A172 (cell line): ENCODE results near the gene LUC7L. TPM values are rescaled to one million over a fixed set of nuclear protein-coding genes. Genes with fewer than 3 reads are reported as not detected.
"Not testable (repeated sequence)": the region's sequence is repeated elsewhere in the genome, so short reads cannot be mapped to it uniquely, and the experiment has no call there.

ENCODE experiments used
- DNase-seq: peaks from one replicate; pipeline ENCODE4 v3.0.0-alpha.2; 2015; ENCODE audit warnings: low spot score
- total RNA-seq: library from RNA; depleted of rRNA; stranded (reverse); fragments of >200 nt; shearing (Covaris generic); gene quantifications from 2 replicates; pipeline ENCODE4 v1.2.3, GENCODE V29; 2014

The LUC7L gene
- total RNA-seq, 1 experiment from 2014 or later = 80.0 TPM

DNA sequence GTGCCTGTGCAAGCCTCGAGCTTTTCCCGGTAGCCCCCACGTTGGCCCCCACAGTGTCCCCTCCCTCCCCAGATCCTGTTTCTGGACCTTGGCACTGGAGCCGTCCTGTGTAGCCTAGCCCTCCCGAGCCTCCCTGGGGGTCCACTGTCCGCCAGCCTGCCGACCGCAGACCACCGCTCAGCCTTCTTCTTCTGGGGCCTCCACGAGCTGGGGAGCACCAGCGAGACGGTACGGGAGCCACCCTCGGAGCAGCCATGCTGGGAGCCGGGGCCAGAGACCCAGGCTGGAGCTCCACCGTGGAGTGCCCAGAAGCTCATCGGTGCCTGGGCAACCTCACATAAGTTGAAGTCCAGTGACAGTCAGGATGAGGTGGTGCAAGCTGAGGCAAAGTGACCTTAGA, 34.7 kb upstream of the LUC7L start:
- DNase-seq = no peak

GRCh38 chr16:263182-263774, 34.0 kb upstream of the LUC7L start:
- no peak for DNase-seq

DNA sequence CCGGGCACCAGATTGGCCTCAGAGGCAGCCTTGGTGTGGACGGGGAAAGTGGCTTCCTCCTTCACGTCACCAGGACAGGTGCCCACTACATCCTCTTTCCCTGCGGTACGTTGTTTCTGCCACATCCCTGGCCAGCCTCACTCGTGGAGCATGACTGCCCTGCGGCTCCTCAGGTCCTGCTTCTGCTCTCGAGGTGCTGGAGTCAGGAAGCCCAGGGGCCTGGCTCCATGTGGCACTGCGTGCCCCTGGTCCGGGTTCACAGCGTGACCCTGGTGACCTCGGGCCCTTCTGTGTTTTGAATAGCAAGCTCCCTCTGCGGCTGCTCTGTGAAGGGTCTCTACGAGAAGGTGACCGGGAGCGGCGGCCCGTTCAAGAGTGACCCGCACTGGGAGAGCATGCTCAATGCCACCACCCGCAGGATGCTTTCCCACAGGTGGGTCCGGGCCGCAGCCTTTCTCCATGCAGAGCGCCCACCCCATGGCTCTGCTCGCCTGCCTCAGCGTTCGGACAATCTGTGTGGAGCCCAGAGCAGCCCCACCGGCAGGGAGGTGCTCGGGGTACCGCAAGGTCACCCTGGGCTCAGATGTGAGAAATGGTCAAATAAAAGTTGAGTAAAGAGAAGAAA, 33.0 kb upstream of the LUC7L start:
- no peak for DNase-seq

- DNase-seq = no peak
Measured at GRCh38 chr16:261031-261691, 31.9 kb upstream of the LUC7L start.

- DNase-seq = no peak
Measured at GRCh38 chr16:260326-260725, 31.1 kb upstream of the LUC7L start.

GRCh38 chr16:259814-260253, 30.6 kb upstream of the LUC7L start:
- no peak for DNase-seq

DNA sequence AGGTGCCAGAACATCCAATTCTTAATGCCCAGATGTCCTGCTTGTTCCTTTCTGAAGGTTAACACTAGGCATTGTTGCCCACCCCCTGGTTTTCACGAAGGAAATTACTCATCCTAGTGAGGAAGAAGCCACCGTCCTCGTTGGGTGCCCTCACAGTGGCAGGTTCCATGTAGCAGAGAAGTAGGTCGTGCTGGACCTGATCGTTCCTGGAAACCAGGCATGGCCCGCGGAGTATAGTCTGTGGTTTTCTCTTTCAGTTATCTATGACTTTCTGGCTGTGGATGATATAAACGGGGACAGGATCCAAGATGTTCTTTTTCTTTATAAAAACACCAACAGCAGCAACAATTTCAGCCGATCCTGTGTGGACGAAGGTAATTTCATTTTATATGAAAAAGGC, 30.0 kb upstream of the LUC7L start:
- DNase-seq = no peak

GRCh38 chr16:258091-258490, 28.8 kb upstream of the LUC7L start:
- not testable (repeated sequence) for DNase-seq

- DNase-seq = no peak
Measured at GRCh38 chr16:255183-255582, 25.9 kb upstream of the LUC7L start.

DNA sequence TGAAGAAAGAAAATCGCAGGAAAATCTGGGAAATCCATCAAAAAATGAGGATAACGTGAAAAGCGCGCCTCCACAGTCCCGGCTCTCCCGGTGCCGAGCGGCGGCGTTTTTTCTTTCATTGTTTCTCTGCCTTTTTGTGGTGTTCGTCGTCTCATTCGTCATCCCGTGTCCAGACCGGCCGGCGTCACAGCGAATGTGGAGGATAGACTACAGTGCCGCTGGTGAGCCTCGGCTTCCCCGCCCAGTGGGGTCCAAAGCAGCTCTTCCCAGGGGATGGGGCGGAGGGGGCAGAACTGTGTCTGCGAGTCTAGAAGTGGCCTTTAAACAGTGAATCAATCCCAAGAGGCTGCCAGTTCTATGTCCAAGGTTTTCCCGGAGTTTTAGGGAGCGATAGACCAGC, 25.2 kb upstream of the LUC7L start:
- DNase-seq = no peak

DNA sequence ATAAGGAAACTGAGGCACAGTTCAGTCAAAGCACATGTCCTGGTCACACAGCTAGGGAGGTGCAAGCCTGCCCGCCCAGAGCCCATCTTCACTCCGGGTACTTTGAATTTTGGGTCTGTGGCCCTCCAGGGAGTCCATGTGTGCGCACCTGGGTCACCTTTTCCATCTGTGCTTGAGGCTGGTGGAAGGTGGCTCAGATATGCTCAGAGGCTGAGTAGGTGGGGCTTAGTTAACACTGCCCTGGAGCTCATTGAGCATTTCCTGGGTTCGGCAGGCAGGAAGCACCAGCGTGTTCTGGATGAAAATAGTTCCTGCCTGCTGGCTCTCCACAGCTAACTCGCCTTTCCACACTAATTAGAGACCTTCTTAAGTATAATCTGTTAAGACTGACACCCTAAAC, 24.6 kb upstream of the LUC7L start:
- DNase-seq = no peak

GRCh38 chr16:252366-253337, 23.4 kb upstream of the LUC7L start:
- DNase-seq = no peak

DNA sequence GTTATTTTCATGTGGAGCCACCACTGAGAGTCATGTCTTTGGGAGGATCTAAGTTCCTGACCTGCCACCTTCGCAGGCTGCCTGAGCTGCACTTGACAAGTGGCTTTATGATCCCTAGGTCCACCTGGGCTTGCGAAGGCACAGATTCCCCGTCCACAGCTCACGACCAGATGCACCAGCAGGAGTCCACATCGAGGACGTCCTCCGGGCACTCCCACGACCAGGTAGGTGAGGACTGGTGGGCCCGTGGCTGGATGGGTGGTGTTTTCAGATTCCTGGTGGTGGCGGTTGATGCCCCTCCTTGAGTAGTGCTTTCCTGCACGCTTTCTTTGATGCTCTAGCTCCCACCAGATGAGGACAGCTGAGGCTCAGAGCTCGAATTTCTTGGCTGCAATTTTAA, 20.2 kb upstream of the LUC7L start:
- no peak for DNase-seq

DNA sequence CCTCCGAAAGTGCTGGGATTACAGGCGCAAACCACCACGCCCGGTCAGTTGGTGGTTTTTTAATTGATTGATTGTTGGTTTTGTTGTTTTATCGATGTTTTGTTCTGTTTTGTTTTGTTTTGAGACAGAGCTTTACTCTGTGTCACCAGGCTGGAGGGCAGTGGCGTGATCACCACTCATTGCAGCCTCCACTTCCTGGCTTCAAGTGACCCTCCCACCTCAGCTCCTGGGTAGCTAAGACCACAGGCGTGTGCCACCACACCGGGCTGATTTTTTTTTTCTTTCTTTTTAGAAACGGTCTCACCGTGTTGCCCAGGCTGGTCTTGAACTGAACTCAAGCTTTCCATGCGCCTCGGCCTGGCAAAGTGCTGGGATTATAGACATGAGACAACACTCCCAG, 17.8 kb upstream of the LUC7L start:
- no peak for DNase-seq

GRCh38 chr16:245105-245504, 15.9 kb upstream of the LUC7L start:
- no peak for DNase-seq

DNA sequence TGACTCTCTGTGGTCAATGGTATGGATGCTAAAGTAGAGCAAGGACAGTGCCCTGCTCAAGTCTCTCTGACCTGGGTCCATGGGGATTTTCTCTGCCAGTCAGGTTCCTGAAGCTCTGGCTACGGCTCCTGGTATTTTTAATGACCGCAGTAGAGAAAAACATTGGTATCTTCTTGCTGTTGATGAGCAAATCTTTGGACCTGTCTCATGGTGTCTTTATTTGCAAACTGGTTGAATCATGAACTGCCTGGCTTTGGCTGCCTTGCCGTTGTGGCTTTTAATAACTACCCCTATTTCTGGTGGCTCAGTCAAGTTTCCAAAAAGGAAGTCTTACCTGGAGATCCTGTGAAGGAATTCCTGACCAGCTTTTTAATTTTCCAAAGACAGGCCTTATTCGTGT, 14.1 kb upstream of the LUC7L start:
- DNase-seq = no peak

- no peak for DNase-seq
Measured at GRCh38 chr16:242281-242680, 13.0 kb upstream of the LUC7L start.

- DNase-seq = no peak
Measured at GRCh38 chr16:240559-240958, 11.3 kb upstream of the LUC7L start.

DNA sequence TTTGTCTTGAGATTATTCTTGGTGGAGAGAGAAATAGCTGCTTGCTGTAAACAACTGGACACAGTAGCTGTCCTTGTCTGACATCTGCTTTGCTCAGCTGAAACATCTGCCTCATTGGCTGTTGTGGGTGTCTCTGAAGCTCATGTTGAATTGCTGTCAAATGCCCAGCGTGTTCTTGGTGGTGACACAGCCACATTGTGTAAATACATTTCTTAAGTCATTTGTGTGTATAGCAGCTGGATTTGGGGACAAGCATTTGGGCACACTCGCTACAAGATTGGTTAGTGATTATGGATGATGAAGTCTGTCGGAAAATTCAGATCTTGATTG, 10.7 kb upstream of the LUC7L start:
- DNase-seq = no peak

DNA sequence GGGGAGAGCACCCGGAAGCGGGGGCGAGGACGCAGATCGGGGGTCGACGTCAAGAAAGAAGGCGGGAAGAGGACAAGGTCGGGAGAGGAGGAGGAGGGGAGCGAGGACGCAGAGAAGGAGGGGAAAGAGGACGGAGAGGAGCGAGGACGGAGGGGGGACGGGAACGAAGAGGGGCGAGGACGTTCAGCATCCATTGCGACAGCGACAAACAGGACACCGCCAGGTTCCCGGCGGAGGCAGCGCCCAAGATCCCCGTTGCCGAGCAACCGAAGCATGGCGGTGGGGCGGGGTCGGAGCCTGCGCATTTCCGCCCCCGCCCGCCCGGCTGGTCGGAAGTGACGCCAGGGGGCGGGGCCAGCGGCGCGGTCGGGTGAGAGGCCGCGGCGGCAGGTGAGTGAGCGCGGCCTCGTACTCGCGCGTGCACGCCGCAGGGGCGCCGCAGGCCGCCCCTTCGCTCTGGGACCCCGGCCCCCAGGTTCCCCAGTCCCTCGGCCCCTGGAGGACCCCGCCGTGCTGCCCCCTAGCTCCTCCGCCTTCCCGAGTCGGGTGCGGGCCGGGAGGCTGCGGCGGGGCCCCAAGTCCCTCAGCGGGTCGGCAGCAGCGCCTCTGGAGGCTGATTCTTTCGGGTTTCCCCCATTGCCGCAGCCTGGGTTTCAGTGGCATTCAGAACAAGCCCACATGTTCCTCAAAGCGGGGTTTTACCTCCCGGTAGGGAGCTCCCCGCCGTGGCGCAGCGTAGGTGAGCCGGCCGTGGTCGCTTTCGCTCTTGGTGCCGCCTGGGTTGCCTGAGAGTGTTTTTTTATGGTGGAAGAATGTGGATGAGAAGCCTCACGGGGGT, 5.4 kb upstream of the LUC7L start, which contains the start of gene FAM234A:
Gene FAM234A (plus strand): TSS at position 354 of the 838 bp plus-strand sequence. CDS start 19,593 bp downstream, outside the sequence.
- peak; percentile 87 for DNase-seq

GRCh38 chr16:230949-231348, 1.7 kb upstream of the LUC7L start:
- DNase-seq = no peak
